T-helper 2 cell treated with Interferon-gamma antibody and Interleukin-4, amounts not matched to agents 5 μg/mL and 100 μg/mL, for 36 hours (primary cell): ENCODE data around the gene SEC16B.

ENCODE experiments used
- DNase-seq: peaks from one replicate; pipeline ENCODE4 v3.0.0; 2021; ENCODE audit warnings: low spot score
- H3K27ac Mint-ChIP-seq: one replicate; pipeline ENCODE4 v1.8.0; 2021; ENCODE audit warnings: mild to moderate bottlenecking, mixed read lengths
- H3K27me3 Mint-ChIP-seq: one replicate; pipeline ENCODE4 v1.8.0; 2021; ENCODE audit warnings: low read depth, mixed read lengths
- H3K36me3 Mint-ChIP-seq: one replicate; pipeline ENCODE4 v1.8.0; 2021; ENCODE audit warnings: low read depth, mixed read lengths
- H3K4me1 Mint-ChIP-seq: one replicate; pipeline ENCODE4 v1.8.0; 2021; ENCODE audit warnings: low read depth, mixed read lengths
- H3K4me3 Mint-ChIP-seq: one replicate; pipeline ENCODE4 v1.8.0; 2022; ENCODE audit warnings: mild to moderate bottlenecking, moderate library complexity, mixed read lengths
- H3K9me3 Mint-ChIP-seq: one replicate; pipeline ENCODE4 v1.8.0; 2021; ENCODE audit warnings: mixed read lengths

SEC16B gene

GRCh38 chr1:177897281-177897997, 72.4 kb downstream of the SEC16B start:
- DNase-seq: no peak
- Mint-ChIP-seq H3K4me1 (no peaks in the 10 kb centered on the region), H3K4me3 (no peak overlapping the region), H3K27ac (no peak overlapping the region), H3K9me3 (no peaks in the 10 kb centered on the region), H3K27me3 (no peaks in the 10 kb centered on the region), H3K36me3 (no peaks in the 10 kb centered on the region)
